ENCODE results near the gene RHOBTB1. TPM values are rescaled to one million over a fixed set of nuclear protein-coding genes. Genes with fewer than 3 reads are reported as not detected.
"Not testable (repeated sequence)": the region's sequence is repeated elsewhere in the genome, so short reads cannot be mapped to it uniquely, and the experiment has no call there.

Gene RHOBTB1
- total RNA-seq = 13.7 TPM

- intact Hi-C loops (cut with DNase I) = no loop called here
- ATAC-seq (peak; percentile 88), DNase-seq (ENCODE audit: low spot score) (peak; percentile 83)
Observed at GRCh38 chr10:60944058-60944909, at the start of gene RHOBTB1. Gene RHOBTB1, minus strand, starts transcription at chr10:60944185. Its CDS starts 32,643 bp downstream, at chr10:60911542.

GRCh38 chr10:60992636-60993035 lies 48.7 kb upstream of the RHOBTB1 start:
- no peak for DNase-seq (ENCODE audit: low spot score)
- ATAC-seq = no peak
- intact Hi-C loops (cut with DNase I) = no loop called here

DNA sequence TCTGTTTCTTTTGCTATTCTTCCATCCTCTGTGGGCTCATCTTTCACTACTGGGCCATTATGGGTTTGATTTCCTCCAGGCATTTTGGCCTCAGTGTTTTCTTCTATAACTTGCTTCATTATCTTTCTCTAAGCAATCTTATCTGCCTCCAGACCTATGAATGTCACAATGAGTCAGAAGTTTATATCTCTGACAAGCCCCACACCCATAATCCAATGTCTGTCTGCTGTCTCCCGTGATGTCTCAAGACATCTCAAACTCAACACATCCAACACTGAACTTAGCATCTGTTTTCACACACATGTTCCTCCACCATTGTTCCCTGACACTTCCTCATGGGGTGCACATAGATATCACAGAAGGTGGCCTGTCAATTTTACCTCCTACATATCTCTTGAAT lies 46.7 kb upstream of the RHOBTB1 start:
- DNase-seq (ENCODE audit: low spot score) (no peak), ATAC-seq (no peak)
- intact Hi-C loops (cut with DNase I) = no loop called here

- intact Hi-C loops (cut with DNase I) = no loop called here
- DNase-seq (ENCODE audit: low spot score) (no peak), ATAC-seq (no peak)
Observed at GRCh38 chr10:60989400-60989876, 45.5 kb upstream of the RHOBTB1 start.

DNA sequence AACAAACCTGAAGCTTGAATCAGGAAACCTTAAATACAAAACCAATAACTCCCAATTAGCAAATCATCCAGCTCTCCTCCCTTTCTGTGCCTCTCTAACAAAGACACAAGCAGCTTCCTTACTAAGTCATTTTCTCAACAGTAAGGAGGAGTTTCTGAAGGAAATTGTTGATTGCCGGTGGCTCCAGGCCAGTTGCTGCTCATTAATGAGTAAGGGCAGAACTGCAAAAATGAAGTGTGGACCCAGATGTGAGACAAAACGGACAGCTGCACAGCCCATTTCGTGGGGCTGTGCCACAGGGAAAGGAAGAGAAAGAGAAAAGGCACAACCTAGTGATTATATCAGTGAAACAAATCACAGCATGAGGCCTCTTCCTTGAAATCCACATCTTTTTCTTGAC lies 42.8 kb upstream of the RHOBTB1 start:
- DNase-seq (ENCODE audit: low spot score) (no peak), ATAC-seq (no peak)
- intact Hi-C loops (cut with DNase I) = no loop called here

- ATAC-seq (no peak), DNase-seq (ENCODE audit: low spot score) (no peak)
- intact Hi-C loops (cut with DNase I) = no loop called here
Observed at GRCh38 chr10:60985951-60986350, 42.0 kb upstream of the RHOBTB1 start.

DNA sequence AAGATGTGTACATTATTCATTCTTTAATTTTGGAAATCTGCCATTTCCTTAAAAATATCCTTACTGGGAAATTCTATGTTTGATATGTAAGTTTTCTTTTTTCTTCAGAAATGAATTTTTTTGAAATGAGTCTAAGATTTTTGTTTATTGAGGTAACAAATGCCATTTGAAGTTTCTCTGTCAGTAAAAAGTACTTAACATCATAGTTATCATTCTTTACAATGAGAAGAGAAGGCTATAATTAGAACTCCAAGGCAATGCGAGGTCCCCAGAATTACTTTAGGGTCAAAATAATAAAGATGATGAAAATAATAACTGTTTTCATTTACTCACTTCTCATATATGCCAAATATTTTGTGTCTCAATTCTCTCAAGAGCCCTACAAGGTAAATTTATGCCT lies 37.0 kb upstream of the RHOBTB1 start:
- intact Hi-C loops (cut with DNase I) = no loop called here
- no peak for DNase-seq (ENCODE audit: low spot score)
- ATAC-seq = no peak

GRCh38 chr10:60979667-60980104 lies 35.7 kb upstream of the RHOBTB1 start:
- DNase-seq (ENCODE audit: low spot score) (no peak), ATAC-seq (no peak)
- intact Hi-C loops (cut with DNase I) = no loop called here

- no peak for ATAC-seq
- no peak for DNase-seq (ENCODE audit: low spot score)
- intact Hi-C loops (cut with DNase I) = no loop called here
Observed at GRCh38 chr10:60978287-60979115, 34.5 kb upstream of the RHOBTB1 start.

DNA sequence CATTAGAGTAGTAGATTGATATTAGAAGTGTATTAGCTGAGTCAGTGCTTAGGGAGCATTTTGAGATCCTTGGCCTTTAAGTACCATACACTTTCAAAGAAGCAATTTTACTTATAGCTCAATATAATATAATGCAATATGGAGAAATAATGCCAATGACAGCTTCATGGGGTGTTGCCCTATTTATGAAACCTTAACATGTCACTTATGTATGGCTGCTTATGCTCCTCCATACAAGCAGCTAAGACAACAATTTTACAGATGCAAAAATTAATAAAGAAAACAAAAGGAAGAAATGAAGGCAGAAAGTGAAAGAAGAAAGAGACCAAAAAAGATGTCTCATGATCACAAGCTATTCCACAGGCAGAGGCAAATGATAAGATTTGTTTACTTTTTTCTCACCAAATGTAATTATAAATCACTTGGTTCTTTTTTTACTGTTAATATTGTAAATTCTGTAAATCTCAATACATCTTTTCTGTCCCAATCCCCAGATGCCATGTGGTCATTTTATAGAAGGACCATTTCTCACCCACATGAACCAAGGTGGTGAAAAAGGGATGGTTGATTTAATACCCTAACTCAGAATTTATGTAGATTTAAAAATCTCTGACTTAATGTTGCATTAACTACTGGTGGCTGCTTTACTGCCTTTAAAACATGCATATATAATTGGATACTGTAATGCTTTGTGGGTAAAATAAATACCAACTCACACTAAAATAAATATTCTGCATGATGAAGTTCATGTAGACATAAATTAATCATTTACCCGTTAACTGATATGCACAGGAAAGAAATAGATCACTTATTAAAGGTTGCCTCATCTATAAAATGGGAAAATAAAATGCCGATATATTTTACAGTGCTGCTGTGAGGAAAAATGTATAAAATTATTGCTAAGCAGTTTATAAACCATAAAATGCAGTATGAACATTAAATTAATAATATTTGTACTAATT lies 33.5 kb upstream of the RHOBTB1 start:
- no peak for DNase-seq (ENCODE audit: low spot score)
- intact Hi-C loops (cut with DNase I) = no loop called here
- no peak for ATAC-seq

GRCh38 chr10:60976687-60977086 lies 32.7 kb upstream of the RHOBTB1 start:
- ATAC-seq (no peak), DNase-seq (ENCODE audit: low spot score) (no peak)
- intact Hi-C loops (cut with DNase I) = no loop called here

- ATAC-seq (no peak), DNase-seq (ENCODE audit: low spot score) (no peak)
- intact Hi-C loops (cut with DNase I) = no loop called here
Observed at GRCh38 chr10:60975716-60976115, 31.7 kb upstream of the RHOBTB1 start.

- no peak for DNase-seq (ENCODE audit: low spot score)
- intact Hi-C loops (cut with DNase I) = no loop called here
- no peak for ATAC-seq
Observed at GRCh38 chr10:60974463-60975149, 30.6 kb upstream of the RHOBTB1 start.

GRCh38 chr10:60973086-60973485 lies 29.1 kb upstream of the RHOBTB1 start:
- no peak for DNase-seq (ENCODE audit: low spot score)
- no peak for ATAC-seq
- intact Hi-C loops (cut with DNase I) = no loop called here

GRCh38 chr10:60972181-60972580 lies 28.2 kb upstream of the RHOBTB1 start:
- intact Hi-C loops (cut with DNase I) = not testable (repeated sequence)

DNA sequence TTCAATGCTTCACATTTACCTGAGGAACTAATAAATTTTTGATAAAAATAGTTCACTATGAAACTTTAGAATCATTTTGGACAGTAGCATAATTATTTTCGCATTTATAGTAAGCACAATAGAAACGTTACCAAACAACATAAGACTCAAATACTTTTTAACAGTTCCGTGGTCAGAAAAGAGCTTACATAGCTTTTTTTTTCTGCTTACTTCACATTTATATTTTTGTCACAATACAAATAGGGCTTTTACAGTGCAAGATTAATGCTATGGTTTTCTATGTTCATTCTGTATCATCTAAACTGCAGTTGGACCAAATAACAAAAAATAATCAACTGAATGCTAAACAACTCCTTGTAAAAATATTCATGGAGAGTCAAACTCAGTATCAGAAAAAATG lies 26.5 kb upstream of the RHOBTB1 start:
- intact Hi-C loops (cut with DNase I) = no loop called here
- ATAC-seq = no peak

More at GRCh38 chr10:60972181-60972580, 28.2 kb upstream of the RHOBTB1 start:
- ATAC-seq; DNase-seq (ENCODE audit: low spot score): not testable (repeated sequence)

DNA sequence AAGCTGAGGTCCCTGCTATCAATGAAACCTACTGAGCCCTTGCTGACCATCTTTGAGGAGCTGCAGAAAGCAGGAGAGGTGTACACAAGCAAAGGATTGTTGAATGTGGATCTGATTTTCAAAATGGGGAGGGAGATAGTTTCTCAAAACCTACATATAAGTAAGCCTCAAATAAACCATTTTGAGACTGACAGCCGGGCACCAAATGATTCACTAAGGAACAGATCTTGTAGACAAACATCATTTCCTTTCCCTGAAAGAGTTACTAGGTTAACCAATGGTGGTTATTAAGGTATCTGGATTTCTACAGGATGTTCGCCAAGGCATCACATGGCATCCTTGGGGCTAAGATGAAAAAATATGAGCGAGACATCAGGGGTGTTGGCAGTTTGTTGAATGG lies 24.5 kb upstream of the RHOBTB1 start:
- DNase-seq (ENCODE audit: low spot score) = no peak
- no peak for ATAC-seq
- intact Hi-C loops (cut with DNase I) = loop anchor here (10.0 kb wide), 1 partner anchor 144 kb away; no protein-coding TSS in a partner anchor

More for the DNA sequence above, 26.5 kb upstream of the RHOBTB1 start:
- no peak for DNase-seq (ENCODE audit: low spot score)

GRCh38 chr10:60967854-60968484 lies 24.0 kb upstream of the RHOBTB1 start:
- DNase-seq (ENCODE audit: low spot score) = no peak
- intact Hi-C loops (cut with DNase I) = loop anchor here (10.0 kb wide), 1 partner anchor 143 kb away; no protein-coding TSS in a partner anchor
- ATAC-seq = no peak
